Endothelial cell of umbilical vein (primary cell): ENCODE results near the gene WNT9B.

Experiments used
- JUN ChIP-seq: IDR thresholded peaks from 2 replicates; pipeline ENCODE4 v1.6.1; 2011; ENCODE audit warnings: borderline replicate concordance, low read depth; ENCODE audit not compliant: insufficient read length, insufficient read depth
- POLR2AphosphoS5 ChIP-seq: IDR thresholded peaks from 2 replicates; pipeline ENCODE4 v1.6.1; 2012; ENCODE audit warnings: low read depth, mild to moderate bottlenecking, control low read depth, low read length, moderate library complexity; ENCODE audit not compliant: insufficient read depth

GRCh38 chr17:46813920-46814319 lies 37.5 kb upstream of the WNT9B start:
- TF ChIP-seq POLR2AphosphoS5 (no peak), JUN (no peak)
